Thoracic aorta (tissue), 2 donors: ENCODE data around the gene CD300E. TPM values are rescaled to one million over a fixed set of nuclear protein-coding genes. Genes with fewer than 3 reads are reported as not detected.
"Not testable (repeated sequence)": the region's sequence is repeated elsewhere in the genome, so short reads cannot be mapped to it uniquely, and the experiment has no call there.

ENCODE experiments used
- ATAC-seq: fragments of 150-250 bp; one replicate; pipeline ENCODE4 v1.8.0; 2017; ENCODE audit warnings: low read depth; ENCODE audit not compliant: insufficient number of reproducible peaks, low FRiP score
- DNase-seq: peaks from one replicate; pipeline ENCODE4 v3.0.0-alpha.2; 2020; ENCODE audit warnings: low spot score
- H3K27ac ChIP-seq, 2 donors: fragments of 200-600 bp; sonication (generic); 1 replicate in 1 of 2; 2 replicates in 1 of 2; pipeline ENCODE4 v1.5.1; 2016; ENCODE audit warnings: mild to moderate bottlenecking in 2 of 2, moderate library complexity in 2 of 2
- H3K27me3 ChIP-seq: fragments of 200-600 bp; sonication (generic); replicated peaks from 2 replicates; pipeline ENCODE4 v1.6.0; 2016; ENCODE audit warnings: mild to moderate bottlenecking; ENCODE audit not compliant: insufficient read depth
- H3K36me3 ChIP-seq: fragments of 200-600 bp; sonication (generic); one replicate; pipeline ENCODE4 v1.5.1; 2016
- H3K4me1 ChIP-seq, 2 donors: fragments of 200-600 bp; sonication (generic); 1 replicate in 1 of 2; 2 replicates in 1 of 2; pipeline versions ENCODE4 v1.5.1 to v1.6.0; 2016; ENCODE audit warnings: low read depth in 2 of 2, mild to moderate bottlenecking in 1 of 2; ENCODE audit not compliant: control insufficient read depth in 1 of 2
- H3K4me3 ChIP-seq: fragments of 200-600 bp; sonication (generic); 2 replicates; pipeline ENCODE4 v1.5.1; 2016; ENCODE audit warnings: mild to moderate bottlenecking
- H3K9me3 ChIP-seq: fragments of 200-600 bp; sonication (generic); 2 replicates; pipeline ENCODE4 v1.5.1; 2016
- total RNA-seq, 2 donors: library from RNA; depleted of rRNA; stranded (reverse); fragments of >200 nt; gene quantifications; one replicate each; pipeline versions ENCODE4 v1.1.0 to v1.2.3, GENCODE V29; 2016
- TF ChIP-seq, protein P1 (sequence below): fragments of 200-600 bp; sonication (generic); IDR thresholded peaks from one replicate; pipeline ENCODE4 v1.5.1; 2019; ENCODE audit warnings: antibody characterized with exemption

The CD300E gene
- total RNA-seq, 2 donors from 2014 or later: 0.14 to 10.4 TPM

DNA sequence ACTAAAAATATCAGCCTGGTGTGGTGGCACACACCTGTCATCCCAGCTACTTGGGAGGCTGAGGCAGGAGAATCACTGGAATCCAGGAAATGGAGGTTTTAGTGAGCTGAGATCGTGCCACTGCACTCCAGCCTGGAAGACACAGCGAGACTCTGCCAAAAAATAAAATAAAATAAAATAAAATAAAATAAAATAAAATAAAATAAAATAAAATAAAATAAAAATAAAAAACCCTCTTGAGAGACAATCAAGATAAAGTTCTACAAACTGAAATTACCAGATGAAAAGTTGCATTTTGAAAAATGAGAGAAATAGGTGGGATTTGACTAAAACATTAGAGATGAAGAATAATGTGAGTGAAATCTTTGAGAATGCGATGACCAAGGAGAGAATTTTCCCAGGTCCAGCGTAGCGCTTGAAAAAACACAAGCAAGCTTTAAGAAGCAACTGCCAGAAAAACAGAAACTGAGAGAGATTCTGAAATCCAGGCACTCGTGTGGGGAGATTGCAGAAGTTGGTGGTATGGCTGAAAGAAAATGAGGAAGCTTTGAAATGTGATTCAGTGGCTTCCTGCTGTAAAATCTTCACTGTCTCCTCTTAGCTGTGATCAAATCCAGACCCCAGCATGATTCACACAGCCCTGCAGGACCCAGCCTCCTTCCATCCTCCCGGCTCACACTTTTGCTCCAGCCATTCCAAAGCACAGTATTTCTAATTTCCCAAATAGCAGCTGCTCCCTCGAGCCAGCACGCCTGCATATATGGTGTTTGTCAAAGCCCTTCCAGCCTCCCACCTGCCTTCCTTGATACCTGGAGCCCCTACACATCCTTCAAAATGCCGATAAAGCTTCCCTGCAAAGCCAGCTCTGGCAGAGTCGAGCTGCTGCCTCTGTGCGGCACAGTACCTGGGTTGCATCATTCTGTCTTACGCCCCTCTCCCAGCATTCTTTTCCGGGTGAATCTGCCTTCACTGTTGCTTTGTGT, 8.2 kb upstream of the CD300E start:
- no peak overlapping the region for H3K4me3 ChIP-seq
- no peaks in the 10 kb centered on the region for H3K4me1 ChIP-seq
- H3K9me3 ChIP-seq: no peaks in the 10 kb centered on the region
- ATAC-seq (no peak), DNase-seq (no peak)
- no peaks in the 10 kb centered on the region for H3K36me3 ChIP-seq
- no peak overlapping the region for H3K27ac ChIP-seq
- no peaks in the 10 kb centered on the region for H3K27me3 ChIP-seq
- TF ChIP-seq, protein P1, sequence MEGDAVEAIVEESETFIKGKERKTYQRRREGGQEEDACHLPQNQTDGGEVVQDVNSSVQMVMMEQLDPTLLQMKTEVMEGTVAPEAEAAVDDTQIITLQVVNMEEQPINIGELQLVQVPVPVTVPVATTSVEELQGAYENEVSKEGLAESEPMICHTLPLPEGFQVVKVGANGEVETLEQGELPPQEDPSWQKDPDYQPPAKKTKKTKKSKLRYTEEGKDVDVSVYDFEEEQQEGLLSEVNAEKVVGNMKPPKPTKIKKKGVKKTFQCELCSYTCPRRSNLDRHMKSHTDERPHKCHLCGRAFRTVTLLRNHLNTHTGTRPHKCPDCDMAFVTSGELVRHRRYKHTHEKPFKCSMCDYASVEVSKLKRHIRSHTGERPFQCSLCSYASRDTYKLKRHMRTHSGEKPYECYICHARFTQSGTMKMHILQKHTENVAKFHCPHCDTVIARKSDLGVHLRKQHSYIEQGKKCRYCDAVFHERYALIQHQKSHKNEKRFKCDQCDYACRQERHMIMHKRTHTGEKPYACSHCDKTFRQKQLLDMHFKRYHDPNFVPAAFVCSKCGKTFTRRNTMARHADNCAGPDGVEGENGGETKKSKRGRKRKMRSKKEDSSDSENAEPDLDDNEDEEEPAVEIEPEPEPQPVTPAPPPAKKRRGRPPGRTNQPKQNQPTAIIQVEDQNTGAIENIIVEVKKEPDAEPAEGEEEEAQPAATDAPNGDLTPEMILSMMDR: no peak

DNA sequence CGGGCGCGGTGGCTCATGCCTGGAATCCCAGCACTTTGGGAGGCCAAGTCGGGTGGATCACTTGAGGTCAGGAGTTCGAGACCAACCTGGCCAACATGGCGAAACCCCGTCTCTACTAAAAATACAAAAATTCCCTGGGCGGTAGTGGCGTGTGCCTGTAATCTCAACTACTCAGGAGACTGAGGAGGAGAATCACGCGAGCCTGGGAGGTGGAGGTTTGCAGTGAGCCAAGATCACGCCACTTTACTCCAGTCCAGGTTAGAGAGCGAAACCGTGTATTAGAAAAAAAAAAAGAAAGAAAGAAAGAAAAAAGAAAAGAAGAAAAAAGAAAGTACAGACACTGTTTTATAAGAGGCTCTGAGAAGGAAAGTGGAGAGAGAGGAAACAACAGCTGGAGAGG, 6.7 kb upstream of the CD300E start:
- not testable (repeated sequence) for ATAC-seq, DNase-seq, H3K36me3 ChIP-seq

DNA sequence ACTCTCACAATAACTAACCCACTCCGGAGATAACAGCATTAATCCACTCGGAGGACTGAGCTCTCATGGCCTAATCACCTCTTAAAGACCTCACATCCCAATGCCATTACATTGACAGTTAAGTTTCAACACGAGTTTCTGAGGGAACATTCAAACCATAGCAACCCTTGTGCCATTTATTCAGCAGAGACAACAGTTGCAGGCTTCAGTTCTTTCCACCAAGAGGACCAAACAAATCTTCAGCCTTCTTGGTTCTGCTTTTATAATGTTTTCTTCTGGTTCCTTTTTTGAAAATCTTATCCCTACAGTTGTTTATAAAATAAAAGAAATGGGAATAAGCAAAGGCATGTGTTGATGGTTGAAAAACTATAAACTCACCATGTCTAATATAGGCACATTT, 2.1 kb upstream of the CD300E start:
- no peaks in the 10 kb centered on the region for H3K36me3 ChIP-seq
- no peaks in the 10 kb centered on the region for H3K4me1 ChIP-seq
- H3K4me3 ChIP-seq: no peak overlapping the region
- no peaks in the 10 kb centered on the region for H3K9me3 ChIP-seq
- H3K27ac ChIP-seq: no peak overlapping the region
- DNase-seq: no peak
- H3K27me3 ChIP-seq: no peaks in the 10 kb centered on the region
- ATAC-seq: no peak
- TF ChIP-seq, protein P1: no peak

More for the DNA sequence above, 6.7 kb upstream of the CD300E start:
- H3K27ac ChIP-seq, H3K4me3 ChIP-seq, H3K9me3 ChIP-seq, H3K4me1 ChIP-seq, H3K27me3 ChIP-seq: not testable (repeated sequence)

DNA sequence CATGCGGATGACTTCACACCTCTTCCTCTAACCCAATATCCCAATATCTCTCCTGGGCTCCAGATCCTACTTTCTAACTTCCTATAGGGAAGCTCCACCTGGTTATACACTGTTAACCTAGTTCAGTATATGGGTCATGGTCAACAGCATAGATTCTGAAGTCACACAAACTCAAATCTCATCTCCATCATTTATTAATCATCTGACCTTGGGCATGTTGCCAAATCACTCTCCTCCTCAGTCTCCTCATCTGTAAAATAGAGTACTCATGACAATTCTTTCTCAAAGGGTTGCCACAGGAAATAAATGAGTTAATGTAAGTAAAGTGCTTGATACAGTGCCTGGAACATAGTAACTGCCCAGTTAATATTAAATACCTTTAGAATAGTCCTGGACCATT, 593 bp upstream of the CD300E start:
- Histone ChIP-seq H3K9me3 (no peaks in the 10 kb centered on the region), H3K27me3 (no peaks in the 10 kb centered on the region), H3K36me3 (no peaks in the 10 kb centered on the region), H3K4me3 (no peak overlapping the region), H3K27ac (no peak overlapping the region), H3K4me1 (no peaks in the 10 kb centered on the region)
- TF ChIP-seq, protein P1: no peak
- DNase-seq: no peak
- ATAC-seq: no peak

DNA sequence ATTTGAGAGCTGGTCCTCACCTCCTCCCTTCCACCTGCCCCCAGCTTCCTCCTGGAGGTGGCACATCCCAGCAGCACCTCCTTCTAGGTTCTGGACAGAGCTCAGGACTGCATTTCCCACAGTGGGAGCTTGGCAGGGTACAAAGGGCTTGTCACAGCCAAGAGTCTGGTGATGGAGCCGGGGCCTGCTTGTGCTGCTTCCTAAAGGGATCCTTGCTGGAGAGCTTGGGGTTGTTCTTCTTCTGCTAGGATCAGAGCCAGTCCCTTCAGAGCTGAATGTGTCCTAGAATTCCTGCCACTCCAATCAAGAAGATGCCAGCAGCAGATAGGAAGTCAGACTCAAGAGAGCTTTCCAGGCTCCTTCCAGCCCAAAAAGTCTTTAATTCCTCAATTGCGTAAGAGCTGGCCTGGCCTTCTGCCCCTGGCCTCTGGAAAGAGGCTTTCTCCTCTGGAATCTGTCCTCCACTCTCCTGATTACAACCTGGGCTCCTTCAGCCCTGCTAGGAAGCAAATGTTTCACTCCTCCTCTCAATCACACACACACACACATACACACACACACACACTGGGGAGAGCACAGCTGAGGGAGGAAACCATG, 4.4 kb downstream of the CD300E start:
- DNase-seq: no peak
- no peak for ATAC-seq
- H3K27me3 ChIP-seq: no peaks in the 10 kb centered on the region

More for the DNA sequence above, 4.4 kb downstream of the CD300E start:
- Histone ChIP-seq H3K9me3 (no peaks in the 10 kb centered on the region), H3K27ac (no peak overlapping the region), H3K36me3 (no peaks in the 10 kb centered on the region), H3K4me3 (no peak overlapping the region), H3K4me1 (no peaks in the 10 kb centered on the region)
- TF ChIP-seq, protein P1: no peak
